NCI-H1417 treated with DMSO at 0.1 percent for 48 hours (cell line): ENCODE results near the gene N4BP3.
A peak's percentile ranks its signal among the peaks of the same experiment; 100 is the strongest.
"Not testable (repeated sequence)": the region's sequence is repeated elsewhere in the genome, so short reads cannot be mapped to it uniquely, and the experiment has no call there.

Experiments
- DNase-seq: peaks from one replicate; lab custom pipeline; 2025; lab: John Stamatoyannopoulos, UW

N4BP3 gene

DNA sequence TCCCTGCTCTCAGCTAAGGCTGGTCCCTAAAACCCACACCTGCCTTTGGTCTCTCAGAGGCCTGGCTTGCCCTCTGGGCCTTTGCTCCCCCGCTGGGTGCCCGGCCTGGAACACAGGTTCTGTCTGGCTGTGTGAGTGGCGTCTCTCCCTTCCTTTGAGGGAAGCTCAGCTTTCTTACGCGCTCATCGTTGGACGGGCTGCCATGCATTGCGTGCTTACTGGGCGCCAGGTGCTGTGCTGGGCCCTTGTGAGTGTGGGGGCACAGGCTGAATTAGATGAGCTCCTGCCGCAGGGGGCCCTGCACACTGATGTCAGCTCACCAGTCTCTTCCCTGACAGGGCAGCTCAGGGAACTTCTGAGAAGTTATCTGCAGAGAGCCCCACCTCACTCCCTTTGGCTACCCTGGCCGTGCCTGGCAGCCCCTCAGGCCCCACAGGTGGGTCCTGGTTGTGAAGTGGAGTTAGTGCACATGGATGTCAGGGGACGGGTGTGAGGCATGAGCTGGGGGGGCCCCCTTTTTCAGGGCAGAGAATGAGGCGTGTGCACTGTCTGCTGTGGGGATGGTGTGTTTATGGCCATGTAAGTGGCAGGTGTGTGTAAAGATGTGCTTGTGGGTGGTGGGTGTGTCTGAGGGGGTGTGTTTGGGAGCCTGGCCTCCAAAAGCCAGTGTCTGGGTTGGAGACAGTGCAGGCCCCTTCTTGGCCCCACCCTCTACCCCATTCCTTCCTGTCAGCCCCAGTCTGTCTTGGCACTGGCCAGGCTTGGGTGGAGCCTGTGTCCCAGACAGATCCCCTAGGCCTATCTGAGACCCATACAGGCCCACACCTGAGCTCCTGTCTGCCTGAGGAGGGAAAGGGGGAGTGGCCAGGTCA, 10.0 kb downstream of the N4BP3 start:
- DNase-seq: no peak

DNA sequence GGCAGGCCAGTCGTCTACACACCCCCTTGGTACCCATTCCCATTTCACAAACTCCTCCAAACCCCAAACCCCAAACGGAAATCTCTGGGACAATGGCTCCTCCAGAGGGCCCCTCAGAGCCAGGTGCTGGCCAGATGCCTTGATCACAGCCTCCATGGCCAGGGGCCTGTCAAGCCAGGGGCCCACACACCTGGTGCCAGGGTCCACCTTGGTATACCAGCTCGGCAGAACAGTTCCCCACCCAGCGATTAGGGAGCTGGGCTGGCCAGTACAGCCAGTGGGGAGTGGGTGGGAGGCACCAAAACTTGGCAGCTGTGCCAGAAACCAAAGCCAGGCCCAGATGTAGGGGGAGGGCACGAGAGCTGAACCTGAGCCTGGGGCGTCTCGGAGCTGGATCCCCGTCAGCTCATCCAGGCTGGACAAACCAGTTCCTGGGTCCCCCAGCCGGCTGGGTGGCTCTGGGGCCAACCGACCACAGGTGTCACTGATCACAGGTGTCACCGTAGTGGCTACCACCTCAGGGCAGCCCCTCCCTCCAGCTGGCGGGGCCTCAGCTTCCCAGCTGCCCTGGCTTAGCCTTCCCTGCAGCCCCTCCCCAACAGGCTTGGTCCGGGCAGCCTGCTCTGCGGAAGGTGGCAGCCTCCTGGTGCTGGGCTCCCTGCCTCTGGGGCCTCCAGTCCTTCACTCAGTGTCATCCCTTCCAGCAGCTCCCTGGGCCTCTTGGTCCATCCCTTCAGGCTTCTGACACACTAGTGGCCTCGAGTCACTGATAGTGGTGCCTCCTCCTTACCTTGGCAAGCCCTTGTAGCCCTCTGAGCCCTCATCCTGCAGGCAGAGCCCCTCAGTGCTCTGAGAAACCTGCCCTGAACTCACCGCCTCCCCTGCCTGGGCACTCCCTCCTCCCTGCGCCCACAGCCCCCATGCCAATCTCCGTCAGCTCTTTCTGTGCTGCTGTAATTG, 10.9 kb downstream of the N4BP3 start:
- DNase-seq: no peak

DNA sequence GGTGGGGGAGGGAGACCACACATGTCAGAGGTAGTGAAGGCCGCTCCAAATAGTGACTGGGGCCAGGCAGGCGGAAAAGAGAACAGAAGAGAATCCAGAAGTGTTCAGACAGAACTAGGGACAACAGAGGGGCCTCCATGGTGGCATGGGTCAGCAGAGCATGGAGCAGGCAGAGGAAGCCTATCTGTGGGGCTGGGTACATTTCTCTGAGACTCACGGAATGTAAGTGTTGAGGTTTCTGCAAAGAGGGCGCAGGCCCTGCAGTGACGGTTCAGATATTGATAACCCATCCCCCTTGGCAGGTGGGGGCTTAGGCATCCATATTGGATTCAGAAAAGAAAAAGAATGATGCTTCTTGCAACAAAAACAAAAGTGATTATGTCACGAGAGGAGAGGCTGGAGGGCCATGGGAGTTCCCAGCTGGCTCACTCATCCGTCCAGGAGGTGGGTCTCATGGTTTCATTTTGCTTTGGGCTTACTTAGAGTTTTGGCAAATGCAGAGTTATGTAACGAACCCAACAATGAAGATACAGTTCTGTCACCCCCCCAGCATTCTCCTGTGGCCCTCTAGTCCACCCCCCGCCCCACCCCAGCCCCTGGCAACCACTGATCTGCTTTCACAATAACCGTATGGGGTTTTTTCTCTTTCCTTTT, 12.0 kb downstream of the N4BP3 start:
- DNase-seq: no peak

DNA sequence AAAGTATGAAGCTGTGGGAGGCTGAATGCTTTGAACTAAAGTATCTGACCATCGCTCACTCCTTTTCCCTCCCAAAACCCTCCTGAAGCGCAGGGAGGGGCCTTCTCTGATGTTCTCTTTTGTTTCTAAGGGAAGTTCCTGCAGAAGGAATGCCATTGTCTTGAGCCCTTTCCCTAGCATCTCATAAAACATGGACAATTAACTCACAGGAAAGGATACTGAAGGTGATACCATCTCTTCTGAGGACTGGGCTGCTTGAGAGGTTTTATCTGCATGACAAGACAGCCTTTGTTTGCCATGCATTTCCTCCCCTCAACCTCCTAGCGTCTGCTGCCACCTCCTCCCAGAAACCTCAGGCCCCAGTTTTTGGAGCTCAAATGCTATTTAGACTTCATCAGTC, 13.2 kb downstream of the N4BP3 start:
- DNase-seq: no peak

DNA sequence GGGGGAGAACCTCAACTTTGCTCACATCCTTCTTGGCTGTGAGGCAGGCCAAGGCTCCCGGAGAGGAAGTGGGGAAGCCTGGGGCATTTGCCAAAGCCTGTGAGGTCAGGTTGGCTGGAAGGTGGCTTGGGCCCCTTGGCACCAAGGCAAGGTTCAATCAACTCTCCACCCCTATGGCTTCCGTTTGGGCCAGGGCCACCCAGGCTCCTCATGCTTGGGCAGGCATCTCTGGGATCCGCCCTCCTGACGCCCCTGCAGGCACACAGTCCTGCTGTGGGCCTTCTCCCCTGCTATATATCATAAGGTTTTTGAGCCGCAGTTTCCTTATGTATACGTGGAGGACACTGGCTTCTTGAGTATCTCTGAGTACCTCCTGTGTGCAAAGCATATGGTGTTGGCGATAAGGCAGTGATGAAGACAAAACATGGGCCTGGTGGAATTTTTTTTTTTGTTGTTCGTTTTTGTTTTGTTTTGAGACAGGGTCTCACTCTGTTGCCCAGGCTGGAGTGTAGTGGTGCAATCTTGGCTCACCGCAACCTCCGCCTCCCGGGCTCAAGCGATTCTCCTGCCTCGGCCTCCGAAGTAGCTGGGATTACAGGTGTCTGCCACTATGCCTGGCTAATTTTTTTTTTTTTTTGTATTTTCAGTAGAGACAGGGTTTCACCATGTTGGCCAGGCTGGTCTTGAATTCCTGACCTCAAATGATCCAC, 14.1 kb downstream of the N4BP3 start:
- not testable (repeated sequence) for DNase-seq

DNA sequence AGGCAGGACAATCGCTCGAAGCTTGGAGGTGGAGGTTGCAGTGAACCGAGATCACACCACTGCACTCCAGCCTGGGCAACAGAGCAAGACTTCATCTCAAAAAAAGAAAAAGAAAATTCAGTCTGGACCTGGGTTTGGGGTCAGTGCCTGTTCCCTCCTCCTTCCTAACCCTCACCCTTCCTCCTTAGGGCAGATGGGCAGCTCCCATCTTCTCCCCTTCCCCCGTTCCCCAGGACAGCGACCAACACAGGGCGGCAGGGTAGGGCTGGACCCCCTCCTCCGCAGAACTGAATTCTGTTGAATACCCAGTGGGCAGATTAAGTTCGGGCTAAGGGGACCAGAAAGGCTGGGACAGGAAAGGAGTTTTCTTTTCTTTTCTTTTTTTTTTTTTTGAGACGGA, 16.0 kb downstream of the N4BP3 start:
- no peak for DNase-seq

DNA sequence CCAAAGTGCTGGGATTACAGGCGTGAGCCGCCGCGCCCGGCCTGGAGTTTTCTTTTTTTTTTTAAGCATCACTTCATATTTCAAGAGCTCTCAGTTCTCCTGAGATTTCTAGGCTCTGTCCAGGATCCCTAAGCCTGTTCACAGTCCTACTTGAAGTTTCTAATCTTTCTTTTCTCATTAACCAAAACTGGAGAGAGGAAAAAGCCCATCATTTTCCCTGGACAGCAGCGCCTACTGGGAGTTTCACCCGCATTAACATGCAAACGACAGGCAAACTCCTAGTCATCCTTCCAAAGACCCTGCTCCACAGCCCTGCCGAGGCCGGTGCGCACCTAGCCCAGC, 16.9 kb downstream of the N4BP3 start:
- not testable (repeated sequence) for DNase-seq

DNA sequence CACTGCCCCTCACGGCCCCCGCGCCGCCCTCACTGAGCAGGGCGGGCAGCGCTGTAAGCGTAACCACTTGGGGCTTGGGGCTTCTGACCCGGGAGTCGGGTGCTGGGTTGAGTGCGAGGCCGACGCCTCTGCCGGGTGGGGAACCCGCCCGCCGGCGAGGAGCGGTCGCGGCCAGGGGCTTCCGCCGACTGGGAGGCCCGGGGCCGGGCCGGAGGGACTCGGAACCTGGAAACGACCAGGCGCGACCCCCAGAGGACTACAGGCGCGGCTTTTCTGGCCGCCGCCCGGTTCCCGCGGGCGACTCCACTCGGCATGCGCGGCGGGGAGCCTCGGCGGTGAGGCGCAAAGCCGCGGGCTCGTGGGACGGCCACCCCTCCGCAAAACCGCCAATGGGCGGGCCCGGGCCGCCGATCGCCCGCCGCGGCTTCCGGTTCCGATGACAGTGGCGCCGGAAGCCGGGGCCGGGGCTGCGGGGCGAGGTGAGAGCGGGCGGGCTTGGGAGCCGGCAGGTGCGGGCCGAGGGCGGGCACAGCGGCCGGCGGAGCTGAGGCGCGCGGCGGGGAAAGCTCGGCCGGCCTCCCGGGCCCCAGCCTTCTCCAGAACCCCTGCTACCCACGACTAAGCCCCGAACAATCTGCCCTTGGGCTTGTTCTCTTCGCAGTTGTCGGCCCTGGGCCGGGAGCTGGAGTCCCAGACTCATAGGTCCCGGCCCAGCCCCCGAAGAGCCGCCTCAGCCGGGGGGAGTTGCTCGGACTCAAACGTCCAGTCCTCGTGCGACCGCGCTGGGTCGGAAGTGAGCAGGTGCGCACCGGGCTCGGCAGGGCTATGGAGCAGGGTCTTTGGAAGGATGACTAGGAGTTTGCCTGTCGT, 17.5 kb downstream of the N4BP3 start, which contains the start of gene RMND5B:
TSS of gene RMND5B (plus strand) at position 439 of the 870 bp plus-strand sequence. CDS start 7,106 bp downstream, outside the sequence.
- DNase-seq: peak; percentile 29

DNA sequence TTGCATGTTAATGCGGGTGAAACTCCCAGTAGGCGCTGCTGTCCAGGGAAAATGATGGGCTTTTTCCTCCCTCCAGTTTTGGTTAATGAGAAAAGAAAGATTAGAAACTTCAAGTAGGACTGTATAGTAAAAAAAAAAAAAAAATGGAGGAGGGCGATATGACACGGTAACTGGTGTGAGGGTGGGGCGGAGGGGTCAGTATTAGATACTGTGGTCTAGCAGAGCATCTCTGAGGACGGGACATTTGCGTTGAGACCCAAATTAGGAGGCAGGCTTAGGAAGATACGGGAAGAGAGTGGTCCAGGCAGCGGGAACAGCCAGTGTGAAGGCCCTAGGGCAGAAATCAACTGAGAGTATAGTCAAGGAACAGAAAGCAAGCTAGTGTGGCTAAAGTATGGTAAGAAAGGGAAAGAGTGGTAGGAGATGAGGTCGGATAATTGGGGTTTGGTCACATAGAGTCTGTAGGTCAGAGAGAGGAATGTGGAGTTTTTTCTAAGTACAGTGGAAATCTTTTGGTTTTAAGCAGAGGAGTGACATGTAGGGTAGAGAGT, 18.2 kb downstream of the N4BP3 start:
- no peak for DNase-seq

DNA sequence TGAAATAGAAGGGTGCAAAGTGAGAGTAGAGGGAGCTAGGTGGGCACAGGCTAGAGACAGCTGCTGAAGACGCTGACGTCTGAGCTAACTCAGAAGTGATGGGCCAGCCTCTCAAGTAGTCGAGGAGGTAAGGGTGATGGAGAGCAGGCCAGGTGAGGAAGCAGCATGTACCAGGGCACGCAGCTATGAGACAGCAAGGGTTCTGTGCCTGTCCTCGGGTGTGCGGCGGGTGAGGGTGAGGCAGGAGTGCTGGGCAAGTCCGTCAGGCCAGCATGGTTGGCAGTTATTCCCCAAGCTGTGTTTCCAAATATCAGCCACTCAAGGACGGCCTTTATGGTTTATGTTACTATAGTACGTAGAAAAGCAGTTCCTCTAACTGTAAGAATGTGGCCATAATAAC, 23.7 kb downstream of the N4BP3 start:
- no peak for DNase-seq

DNA sequence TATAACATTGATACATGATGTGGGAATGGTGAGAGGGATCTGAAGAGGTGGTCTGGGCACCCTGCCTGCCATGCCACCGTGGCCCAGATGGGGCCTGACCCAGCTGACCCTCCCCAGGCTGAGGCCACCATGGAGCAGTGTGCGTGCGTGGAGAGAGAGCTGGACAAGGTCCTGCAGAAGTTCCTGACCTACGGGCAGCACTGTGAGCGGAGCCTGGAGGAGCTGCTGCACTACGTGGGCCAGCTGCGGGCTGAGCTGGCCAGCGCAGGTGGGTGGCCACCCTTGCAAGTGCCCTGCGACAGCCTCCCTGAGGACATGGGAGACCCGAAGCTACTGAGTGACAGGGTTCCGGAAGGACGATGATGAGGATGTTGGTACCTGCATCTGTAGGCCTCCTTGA, 24.7 kb downstream of the N4BP3 start:
- no peak for DNase-seq

DNA sequence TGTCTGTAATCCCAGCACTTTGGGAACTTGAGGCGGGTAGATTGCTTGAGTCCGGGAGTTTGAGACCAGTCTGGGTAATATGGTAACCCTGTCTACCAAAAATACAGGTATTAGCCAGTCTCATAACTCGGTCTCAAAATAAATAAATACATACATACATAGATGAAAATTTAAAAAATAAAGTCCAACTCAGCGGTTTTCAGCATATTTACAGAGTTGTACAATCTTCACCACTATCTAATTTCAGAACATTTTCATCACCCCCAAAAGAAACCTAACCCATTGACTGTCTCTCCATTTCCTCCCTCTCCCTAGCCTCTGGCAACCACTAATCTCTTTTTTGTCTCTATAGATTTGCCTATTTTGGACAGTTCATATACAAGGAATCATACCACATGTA, 28.2 kb downstream of the N4BP3 start:
- no peak for DNase-seq

DNA sequence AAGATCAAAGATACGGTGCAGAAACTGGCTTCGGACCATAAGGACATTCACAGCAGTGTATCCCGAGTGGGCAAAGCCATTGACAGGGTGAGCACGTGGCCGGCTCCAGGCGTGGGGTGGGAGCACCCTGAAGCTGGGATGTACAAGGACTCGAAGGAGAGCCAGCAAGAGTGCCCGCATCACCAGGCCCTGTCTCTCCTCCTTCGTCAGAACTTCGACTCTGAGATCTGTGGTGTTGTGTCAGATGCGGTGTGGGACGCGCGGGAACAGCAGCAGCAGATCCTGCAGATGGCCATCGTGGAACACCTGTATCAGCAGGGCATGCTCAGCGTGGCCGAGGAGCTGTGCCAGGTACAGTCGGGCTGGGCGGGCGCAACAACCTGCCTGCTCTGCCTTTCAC, 29.3 kb downstream of the N4BP3 start:
- no peak for DNase-seq

DNA sequence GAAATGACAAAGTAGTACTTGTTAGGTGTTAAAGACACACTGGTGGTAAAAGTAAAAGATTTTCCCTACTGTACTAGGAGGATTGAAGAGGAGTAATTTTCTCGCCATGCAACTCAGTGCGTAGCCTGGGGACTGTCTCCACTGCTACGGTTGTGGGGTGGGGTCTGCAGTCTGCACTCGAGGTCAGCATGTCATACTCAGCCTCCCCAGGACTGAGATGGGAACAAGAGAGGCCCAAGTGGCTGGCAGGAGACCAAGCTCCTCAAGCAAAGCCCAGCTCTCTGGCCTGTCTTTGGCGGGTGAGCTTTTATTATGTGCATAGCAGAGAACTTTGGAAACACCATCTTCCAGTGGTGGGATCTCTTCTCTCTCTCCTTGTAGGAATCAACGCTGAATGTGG, 29.9 kb downstream of the N4BP3 start:
- no peak for DNase-seq

DNA sequence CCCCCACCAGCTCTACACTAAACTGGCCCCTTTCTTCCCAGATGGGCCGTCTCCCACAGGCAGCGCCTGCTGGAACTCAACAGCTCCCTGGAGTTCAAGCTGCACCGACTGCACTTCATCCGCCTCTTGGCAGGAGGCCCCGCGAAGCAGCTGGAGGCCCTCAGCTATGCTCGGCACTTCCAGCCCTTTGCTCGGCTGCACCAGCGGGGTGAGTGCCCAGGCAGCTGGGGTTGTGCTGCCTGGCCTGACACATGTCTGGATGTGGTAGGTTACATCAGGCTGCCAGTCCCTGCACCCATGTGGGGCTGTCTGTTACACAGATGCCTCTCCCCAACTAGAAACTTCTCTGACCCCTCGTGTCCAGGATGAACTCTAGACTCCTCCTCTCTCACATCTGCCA, 30.6 kb downstream of the N4BP3 start:
- no peak for DNase-seq

DNA sequence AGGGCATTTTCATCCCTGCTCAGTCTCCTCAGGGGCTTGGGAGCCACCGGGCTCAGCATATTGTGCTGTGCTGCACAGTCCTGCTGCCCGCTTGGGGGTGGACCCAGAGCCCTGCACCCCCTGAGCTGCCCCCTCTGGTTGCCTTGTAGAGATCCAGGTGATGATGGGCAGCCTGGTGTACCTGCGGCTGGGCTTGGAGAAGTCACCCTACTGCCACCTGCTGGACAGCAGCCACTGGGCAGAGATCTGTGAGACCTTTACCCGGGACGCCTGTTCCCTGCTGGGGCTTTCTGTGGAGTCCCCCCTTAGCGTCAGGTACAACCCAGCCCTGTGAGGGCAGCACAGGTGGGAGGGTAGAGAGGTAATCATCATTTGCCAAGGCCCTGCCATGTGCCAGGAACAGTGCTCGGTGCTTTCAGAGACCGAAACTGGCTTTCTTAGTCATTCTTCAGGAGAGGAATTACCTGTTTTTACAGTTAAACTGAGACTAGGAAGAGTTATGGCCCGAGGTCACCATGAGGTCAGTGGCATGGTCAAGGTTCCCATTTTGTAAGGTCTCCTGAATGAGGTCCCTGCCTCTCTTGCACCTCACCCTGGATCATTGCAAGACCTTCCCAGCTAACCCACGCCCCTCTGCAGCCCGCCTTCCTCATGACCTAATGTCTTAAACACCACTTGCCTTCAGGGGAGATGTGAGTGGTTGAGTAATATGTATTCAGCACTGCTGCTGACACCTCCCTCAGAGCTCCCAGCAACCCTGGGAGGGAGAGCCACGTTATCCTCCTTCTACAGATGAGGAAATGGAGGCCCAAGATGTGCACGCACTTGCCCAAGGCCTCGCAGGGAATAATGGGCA, 32.9 kb downstream of the N4BP3 start:
- no peak for DNase-seq

DNA sequence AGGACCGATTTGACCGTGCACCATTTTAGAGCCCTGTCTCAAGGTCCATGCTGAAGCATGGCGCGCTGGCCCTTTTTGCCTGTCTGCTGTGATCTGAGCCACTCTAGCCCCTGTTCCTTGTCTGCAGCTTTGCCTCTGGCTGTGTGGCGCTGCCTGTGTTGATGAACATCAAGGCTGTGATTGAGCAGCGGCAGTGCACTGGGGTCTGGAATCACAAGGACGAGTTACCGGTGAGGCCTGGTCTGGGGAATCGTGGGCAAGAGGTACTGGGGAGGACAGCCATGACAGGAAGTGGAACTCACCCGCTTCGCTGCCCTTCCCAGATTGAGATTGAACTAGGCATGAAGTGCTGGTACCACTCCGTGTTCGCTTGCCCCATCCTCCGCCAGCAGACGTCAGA, 34.1 kb downstream of the N4BP3 start:
- no peak for DNase-seq

DNA sequence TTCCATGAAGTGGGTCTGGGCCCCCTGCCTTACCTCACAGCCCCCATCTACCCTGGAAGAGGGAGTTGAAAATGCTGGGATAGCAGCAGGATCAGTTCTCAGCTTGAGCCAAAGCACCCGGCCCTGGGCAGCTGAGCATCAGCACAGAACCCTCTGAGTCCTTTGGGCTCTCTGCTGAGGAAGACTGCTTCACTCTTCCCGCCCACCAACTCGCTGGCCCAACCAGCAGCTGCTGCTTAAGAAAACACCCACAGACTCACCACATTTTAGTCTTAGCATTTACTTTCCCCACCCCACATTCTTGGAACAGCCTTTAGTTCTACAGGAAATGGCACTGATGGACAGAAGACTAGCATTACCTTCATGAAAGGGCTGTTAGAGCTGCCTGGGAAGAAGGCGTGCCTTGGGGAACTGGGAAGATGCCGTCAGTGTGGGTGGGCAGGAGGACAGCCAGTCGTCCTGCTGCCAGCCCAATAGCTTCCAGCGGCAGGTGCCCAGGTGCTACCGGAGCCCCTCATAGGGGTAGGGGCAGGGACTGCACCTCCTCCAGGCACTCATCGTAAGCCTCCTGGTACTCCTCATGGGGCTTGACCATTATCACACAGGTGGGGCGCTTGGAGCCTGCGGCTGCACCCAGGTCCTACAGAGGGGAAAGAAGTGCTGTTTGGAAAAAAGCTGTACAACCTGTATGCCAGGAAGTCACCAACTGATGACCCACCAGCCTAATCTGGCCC, 36.0 kb downstream of the N4BP3 start:
- no peak for DNase-seq
